HG03095 (cell line): ENCODE data around the gene LRP5.
A peak's percentile ranks its signal among the peaks of the same experiment; 100 is the strongest.
"Not testable (repeated sequence)": the region's sequence is repeated elsewhere in the genome, so short reads cannot be mapped to it uniquely, and the experiment has no call there.

Experiments
- ATAC-seq: cut with Tn5 transposase; IDR thresholded peaks from one replicate; pipeline ENCODE4 v1.9.1; 2021; ENCODE audit warnings: moderate library complexity; ENCODE audit not compliant: unreplicated experiment

The LRP5 gene

DNA sequence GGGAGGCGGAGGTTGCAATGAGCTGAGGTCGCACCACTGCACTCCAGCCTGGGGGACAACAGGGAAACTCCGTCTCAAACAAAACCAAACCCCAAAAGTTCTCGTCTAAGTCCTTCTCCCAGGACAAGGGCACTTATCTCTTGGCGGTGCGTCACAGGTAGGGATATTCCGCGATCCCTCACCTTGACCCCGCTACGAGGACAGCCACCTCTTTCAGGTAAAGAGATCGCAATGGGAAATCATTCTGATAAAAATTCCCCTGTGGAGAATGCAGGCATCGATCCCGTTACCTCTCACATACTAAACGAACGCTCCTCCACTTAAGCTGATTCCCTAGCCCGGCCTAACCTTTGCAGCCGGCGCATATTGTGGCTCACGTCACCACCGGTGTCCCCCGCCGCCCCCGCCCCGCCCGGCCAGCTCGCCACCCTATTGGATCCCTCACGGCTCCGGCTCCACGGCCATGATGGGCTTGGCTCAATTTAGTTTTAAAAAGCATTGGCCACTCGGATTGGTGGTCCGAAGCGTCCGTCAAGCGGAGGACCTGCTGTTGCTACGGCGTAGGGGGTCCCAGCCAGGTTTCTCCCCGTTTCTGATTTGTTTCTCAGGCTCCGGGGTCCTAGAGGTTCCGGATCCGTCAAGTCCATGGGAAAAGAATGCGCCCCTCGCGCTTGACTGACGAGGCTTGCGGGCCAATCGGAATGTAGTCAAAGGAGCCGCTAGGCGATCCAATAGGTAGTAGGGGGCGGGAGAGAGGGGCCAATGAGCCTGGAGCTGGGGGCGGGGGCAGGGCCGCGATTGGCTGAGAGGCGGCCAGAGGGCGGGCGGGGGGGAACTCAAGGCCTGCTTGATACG is 147.7 kb downstream of the LRP5 start:
- peak; percentile 73 for ATAC-seq

DNA sequence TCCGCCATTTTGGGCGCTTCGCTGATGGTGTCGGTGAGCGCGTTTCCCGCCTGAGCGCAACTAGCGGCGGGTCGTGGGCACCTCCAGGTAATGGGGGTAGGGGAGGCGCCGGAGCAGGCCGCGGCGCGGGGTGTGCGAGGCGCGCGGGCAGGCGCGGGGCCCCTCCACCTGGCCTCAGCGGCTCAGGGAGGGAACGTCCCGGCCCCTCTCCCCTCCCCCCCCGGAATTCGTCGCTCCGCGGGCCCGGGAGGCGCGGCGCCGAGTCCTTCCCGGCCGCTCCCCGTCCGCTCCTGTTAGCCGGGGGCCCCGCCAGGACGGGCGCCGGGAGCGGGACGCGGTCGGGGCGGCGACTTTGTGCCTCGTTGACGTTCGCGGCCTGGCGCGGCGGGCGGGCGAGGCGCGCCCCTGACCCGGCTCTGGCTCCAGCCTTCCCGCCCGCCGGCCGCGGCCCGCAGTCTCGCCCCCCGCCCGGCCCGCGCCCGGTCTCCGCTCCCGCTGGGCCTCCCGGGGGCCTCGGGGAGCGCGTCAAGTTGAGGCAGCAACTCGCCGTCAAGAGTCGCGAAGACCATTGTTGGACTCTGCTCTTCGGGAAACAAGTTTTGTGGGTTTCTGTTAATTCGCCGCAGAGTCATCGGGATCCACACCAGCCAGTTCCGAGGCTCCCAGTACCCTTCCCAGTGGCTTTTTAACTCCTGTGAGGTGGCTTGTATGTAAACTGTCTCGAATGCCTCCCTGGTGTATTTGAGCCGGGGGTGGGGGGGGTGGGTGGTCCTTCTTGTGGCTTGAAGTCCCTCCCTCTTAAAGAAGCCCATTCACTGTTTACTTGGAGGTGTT is 148.6 kb downstream of the LRP5 start, which contains the start of gene PPP6R3:
Gene PPP6R3 (plus strand): TSS at position 12 of the 834 bp plus-strand sequence. CDS start 76,913 bp downstream, outside the sequence.
- peak; percentile 33 for ATAC-seq

DNA sequence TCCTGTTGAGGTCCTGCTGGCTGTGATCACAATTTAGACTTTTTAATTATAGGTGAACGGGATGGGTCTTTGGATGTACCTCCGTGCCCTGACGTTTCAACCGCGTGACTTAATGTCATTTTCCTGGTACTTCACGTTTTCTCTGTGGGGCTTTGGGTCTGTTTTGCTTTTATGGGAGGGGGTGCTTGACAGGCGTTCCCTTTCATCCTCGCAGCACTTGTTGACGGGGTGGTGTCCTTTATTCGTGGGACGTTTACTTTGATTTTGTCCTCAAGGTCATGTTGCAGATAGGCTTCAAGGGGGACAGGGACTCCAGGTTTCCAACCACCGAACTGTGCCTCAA is 149.2 kb downstream of the LRP5 start:
- ATAC-seq = no peak

DNA sequence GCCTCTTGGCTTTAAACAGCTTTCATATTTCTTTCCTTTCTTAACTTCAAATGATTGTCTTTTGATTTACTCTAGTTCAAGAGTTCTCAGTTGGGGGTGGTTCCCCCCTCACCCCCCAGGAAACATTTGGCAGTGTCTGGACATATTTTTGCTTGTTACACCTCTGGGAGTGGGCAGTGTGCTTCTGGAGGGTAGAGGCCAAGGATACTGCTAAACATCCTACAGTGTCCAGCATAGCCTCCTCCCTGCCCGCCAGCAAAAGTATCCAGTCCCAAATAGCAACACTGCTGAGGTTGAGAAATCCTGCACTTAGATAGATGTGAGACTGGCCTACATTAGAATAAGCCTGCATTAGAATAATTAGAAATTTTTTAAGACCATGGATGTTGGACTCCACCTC is 151.3 kb downstream of the LRP5 start:
- no peak for ATAC-seq

DNA sequence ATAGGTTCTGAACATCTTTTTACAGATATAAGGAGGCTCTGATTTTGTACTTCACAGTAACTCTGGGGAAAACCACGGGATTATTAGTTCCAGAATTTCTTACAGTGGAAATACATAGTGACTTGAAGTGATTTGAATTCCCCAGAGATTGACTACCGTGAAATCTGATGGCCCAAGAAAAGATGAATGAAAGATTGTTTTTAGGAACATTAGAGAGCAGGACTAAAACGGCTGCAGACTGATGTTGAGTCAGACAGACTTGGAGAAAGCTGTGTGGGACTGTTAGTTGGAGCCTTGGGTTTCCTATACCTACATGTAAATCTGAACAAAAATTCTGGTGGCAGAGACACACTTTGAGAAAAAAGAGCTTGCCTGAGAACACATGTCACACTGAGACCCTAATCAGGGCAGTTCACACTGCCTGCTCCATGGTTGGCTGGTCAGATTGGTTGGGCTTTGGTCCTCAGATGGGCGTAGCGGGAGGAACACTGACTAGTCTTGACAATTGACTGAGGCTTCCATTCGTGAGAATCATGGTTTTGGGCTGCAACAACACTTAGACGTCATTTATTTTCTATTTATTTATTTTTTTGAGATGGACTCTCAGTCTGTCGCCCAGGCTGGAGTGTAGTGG is 154.9 kb downstream of the LRP5 start:
- ATAC-seq = no peak

DNA sequence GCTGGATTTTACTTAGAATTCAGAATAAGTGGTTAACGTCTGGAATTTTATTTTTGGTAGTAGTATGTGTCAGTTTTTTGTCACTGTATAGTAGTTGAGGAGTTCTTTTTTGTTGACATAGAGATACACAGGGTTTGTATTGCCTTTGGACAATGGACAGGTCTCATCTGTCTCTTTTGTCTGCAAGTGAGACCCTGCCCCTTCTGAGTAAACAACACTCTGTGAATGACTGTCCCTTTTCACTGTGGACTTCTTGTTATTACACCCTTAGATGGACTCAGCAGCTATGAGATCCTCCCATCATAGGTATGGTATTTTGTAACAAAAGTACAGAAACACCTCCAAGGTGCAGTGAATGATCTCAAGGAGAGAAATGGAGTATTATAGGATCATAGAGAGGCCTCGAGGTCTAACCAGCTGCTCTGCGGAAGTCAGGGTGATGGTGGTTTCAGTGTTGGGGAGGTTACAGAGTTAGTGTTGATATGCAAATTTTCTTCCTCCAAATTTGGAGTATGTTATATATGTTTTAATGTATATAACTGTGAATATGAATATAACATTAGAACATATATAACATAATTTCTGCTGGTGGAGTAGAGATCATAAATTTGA is 155.9 kb downstream of the LRP5 start:
- no peak for ATAC-seq

DNA sequence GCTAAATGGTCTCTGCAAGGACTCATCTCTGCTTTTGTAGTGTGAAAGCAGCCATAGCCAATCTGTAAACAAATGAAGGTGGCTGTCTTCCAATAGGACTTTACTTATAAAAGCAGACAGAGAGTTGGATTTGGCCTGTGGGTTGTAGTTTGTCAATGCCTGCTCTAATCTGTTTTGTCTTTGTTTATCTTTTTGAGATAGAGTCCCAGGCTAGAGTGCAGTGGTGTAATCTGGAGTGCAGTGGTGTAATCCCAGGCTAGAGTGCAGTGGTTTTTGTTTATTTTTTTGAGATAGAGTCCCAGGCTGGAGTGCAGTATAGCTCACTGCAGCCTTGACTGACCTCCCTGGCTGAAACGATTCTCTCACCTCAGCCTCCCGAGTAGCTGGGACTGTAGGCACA is 156.7 kb downstream of the LRP5 start:
- no peak for ATAC-seq

DNA sequence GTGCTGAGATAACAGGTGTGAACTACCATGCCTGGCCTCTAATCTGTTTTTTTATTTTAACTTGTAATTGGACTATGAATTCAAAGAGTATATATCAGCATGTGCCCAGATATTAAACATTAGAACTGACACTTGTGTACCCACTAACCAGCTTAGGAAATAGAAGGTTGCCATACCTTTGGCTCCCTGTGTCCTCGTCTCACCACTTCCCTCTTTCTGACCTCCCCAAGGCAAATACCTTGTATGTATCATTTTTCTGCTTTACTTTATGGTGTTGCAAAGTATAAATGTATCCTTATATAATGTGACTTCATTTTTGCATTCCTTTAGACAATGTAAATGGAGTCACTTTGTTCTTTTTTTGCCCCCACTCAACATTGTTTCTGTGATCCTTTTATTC is 157.3 kb downstream of the LRP5 start:
- ATAC-seq = no peak

DNA sequence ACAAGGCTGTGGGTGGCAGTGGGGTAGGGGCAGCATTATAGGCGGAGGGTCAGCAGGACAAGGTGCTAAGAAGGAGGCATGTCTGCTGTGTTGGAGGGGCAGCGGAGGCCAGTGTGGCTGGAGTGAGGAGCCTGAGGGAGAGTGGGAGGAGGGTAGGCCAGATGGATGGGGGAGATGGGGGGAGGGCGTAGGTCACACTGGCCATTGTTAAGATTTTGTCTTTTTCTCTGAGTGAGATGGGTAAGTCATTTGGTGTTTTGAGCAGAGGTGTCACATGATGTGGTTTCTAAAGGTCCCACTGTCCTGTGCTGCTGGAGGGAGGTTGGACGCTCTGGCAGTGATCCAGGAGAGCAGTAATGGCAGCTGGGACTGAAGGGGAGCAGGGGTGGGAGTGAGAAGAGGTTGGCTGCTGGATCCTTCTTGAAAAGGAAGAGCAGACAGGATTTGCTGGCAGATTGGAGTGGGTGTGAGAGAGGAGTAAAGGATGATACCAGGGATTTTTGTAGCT is 158.0 kb downstream of the LRP5 start:
- no peak for ATAC-seq

DNA sequence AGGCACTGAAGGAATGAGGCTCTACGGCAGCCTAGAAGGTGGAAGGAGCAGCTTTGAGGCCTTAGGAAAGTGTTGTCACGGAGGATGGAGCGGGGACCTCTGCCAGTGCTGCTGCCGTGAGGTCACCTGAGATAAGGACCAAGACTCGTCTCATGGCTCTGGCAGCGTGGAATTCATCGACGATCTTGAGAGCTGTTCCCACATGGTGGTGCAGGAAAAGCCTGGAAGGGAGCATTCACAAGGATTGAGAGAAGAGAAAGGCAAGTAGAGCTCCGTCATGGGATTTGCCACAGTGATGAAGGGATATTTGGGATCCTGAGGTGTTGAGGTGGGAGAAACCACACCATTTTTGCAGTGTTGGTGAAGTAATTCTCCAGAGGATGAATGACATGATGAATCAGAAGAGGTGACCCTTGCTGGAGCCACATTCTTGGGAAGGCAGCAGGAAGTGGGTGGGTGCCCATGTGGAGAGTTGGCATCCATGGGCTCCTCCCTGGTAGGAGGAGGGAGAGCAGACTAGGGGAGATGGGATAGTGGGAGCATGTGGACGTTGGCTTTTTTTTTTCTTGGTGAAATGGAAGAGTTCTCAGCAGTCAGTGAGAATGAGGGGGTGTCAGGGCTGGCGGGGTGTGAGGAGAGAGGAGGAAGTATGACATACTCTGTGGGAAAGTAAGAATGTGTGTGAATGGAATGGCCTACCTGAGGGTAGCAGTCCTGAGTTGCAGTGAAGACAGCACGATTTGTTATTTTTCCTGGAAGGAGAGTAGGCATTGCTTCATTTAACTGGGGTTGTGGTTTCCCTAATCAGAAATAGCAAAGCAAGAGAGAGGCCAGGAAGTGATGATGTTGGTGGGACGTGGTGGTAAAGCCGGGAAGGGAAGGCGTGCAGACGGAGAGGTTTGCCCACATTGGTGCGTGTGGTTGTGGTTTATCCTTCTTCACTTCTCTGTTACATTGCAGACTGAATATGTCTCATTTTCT is 159.3 kb downstream of the LRP5 start:
- no peak for ATAC-seq

DNA sequence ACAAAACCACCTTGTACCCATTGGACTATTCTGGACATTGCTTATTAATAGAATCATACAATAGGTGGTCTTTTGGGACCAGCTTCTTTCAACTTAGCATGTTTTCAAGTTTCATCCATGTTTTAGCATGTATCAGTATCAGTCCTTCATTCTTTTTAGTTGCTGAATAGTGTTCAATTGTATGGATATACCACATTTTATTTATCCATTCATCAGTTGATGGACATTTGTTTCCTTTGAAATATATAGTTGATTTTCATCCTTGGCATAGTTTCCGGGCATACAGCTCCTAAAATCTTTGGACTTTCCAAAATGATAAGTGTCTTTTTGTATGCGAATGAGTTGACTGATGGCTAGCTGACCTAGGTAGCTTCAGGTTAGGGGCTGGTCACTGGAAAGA is 160.4 kb downstream of the LRP5 start:
- no peak for ATAC-seq

DNA sequence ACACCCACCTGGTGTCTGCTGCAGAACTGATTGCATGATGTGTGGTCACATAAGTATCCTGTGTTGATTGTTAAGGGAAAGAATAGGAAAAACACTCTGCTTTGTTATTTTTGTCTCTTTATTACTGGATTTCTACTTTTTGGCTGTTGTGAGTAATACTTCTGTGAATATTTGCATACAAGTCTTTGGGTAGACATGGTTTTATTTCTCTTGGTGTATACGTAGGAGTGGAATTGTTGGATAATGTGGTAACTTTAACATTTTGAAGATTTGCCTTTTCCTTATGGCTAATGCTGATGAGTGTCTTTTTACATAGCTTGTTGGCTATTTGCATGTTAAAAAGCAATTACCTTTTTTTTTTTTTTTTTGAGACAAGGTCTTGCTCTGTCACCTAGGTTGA is 161.3 kb downstream of the LRP5 start:
- no peak for ATAC-seq

DNA sequence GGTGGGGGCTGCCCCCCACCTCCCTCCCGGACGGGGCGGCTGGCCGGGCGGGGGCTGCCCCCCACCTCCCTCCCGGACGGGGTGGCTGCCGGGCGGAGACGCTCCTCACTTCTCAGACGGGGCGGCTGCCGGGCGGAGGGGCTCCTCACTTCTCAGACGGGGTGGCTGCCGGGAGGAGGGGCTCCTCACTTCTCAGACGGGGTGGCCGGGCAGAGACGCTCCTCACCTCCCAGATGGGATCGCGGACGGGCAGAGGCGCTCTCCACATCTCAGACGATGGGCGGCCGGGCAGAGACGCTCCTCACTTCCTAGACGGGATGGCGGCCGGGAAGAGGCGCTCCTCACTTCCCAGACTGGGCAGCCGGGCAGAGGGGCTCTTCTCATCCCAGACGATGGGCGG is 163.2 kb downstream of the LRP5 start:
- not testable (repeated sequence) for ATAC-seq

DNA sequence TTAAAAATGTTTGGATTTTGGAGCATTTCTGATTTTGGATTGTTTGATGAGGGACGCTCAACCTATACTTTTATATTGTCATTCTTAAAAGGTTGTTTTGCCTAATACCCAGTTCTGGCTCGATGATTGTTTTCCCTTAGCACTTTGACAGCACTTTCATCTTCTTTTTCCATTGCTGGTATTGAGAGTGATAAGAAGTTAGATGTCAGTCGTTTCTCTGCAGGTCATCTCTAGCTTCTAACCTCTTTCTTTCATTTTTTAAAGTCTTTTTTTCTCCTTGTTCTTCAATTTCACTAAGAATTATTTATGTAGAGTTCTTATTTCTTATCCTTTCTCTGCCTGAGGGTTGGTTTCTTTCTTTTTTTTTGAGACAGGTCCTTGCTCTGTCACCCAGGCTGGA is 167.0 kb downstream of the LRP5 start:
- ATAC-seq = no peak

DNA sequence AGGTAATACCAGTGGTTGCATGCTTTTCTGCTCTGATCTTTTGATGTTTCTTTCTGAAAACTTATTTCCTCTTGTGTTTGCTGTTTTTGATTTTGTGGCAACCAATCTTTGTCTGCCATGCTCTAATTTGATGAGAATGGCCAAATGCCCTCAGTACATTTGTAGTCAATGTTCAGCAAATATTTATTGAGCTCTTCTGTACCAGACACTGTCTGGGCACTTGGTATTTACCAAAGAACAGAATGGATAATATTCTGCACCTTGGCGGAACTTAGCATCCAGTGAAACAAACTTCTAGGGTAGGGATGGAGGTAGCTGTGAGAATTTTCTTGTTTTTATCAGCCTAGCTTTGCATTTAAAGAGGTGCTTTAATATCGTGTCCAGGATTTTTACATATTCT is 167.8 kb downstream of the LRP5 start:
- ATAC-seq = no peak

DNA sequence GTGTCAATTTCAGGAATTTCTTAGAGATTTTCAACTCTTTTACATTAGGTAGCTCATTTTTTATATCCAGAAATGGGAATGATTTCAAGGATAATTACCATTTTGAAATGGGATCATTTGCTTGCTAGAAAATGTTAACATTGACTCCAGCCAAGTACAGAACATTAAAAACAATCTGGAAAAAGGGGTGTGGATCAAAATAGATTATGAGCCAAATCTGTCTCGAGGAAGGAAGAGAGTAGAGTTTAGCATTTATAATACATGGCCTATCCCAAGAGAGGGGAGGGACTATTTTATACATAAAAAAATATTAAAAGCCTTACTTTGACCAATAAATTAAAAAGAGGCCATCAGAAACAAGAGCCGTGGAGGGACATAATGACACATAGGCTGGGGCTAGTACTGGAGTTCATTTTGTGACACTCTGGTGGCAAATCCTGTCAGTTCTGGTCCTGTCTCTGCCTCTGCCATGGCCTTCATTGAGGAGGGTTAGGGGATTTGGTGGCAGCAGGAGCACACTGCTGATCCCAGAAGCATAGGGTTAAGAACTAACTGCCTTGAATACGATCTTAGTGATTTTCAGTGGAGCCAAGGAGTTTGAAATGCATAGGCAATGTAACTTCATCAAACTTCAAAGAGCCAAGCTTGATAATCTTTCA is 168.6 kb downstream of the LRP5 start:
- ATAC-seq = no peak

DNA sequence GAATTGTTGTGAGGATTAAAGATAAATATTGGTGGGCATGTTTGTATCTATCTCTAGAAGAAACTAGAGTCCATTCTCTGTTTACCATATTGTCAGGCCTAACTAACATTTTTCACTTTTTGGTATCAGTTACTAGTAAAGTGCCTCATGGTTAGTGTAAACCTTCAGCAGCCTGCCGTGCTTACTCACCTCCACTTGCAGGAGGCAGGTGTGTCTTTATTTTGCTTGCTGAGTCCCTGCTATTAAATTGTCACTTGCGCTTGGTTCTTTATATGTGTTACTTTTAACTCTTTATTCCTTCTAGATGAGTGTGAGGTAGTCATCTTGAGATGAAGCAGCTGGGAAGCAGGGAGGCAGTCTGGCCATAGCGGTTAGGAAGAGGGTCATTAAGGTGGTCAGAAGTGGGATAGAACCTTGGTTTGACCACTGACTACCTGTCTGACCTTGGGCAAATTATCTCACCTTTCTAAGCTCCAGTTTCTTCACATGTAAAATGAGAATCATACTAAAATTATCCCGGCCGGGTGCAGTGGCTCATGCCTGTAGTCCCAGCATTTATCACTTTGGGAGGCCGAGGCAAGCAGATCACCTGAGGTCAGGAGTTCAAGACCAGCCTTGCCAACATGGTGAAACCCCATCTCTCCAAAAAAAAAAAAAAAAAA is 169.3 kb downstream of the LRP5 start:
- ATAC-seq = no peak

DNA sequence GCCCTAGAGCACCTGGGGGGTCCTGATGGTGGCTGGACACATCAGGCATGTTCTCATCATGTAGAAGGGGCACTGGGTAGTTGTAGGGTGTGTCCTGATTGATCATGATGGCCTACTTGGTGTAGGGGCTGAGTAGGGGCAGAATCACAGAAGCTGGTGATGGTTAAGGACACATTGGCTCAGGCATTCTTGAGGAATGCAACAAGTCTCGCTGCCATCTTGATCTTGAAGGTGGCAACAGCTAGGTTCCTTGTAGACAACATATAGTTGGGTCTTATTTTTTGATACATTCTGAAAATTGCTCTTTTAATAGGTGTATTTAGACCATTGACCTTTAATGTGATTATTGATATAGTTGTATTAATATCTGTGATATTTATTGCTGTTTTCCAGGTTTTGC is 176.2 kb downstream of the LRP5 start:
- ATAC-seq = no peak

DNA sequence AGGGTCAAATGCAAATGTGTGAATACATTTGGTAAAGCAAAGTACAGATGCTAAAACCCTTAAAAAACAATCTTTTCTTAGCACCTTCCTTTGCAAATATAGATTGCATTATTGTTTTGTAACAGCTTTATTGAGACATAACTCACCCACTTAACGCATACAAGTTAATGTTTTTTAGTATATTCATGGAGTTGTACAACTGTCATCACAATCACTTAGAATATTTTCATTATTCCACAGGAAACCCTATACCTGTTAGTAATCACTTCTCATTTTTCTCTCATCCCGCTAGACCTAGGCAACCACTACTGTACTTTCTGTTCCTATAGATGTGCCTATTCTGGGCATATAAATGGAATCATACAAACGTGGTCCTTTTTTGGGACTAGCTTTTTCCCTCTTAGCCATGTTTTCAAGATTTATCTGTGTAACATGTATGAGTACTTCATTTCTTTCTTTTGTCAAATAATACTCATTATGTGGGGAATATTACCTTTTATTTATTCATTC is 182.9 kb downstream of the LRP5 start:
- no peak for ATAC-seq
